Endodermal cell (in vitro differentiated cells): ENCODE results near the gene IPPK. TPM values are rescaled to one million over a fixed set of nuclear protein-coding genes. Genes with fewer than 3 reads are reported as not detected.

Source experiments
- DNase-seq: peaks from one replicate; pipeline ENCODE4 v3.0.0-alpha.2; 2017
- H3K27ac ChIP-seq: 2 replicates; pipeline ENCODE4 v1.5.1; 2013; ENCODE audit warnings: mild to moderate bottlenecking, low read depth, low read length, moderate library complexity
- H3K27me3 ChIP-seq: 2 replicates; pipeline ENCODE4 v1.6.1; 2013; ENCODE audit warnings: mild to moderate bottlenecking, low read length, moderate library complexity; ENCODE audit not compliant: insufficient read depth, control insufficient read depth, poor library complexity, severe bottlenecking
- H3K36me3 ChIP-seq: 2 replicates; pipeline ENCODE4 v1.7.0; 2013; ENCODE audit warnings: mild to moderate bottlenecking, low read length, moderate library complexity; ENCODE audit not compliant: control insufficient read depth, insufficient read depth
- H3K4me1 ChIP-seq: one replicate; pipeline ENCODE4 v1.7.0; 2013; ENCODE audit warnings: low read length; ENCODE audit not compliant: control insufficient read depth, insufficient read depth
- H3K4me3 ChIP-seq: 2 replicates; pipeline ENCODE4 v1.5.1; 2013; ENCODE audit warnings: mild to moderate bottlenecking, low read length, moderate library complexity
- H3K9ac ChIP-seq: 2 replicates; pipeline ENCODE4 v1.6.1; 2013; ENCODE audit warnings: mild to moderate bottlenecking, low read length, moderate library complexity; ENCODE audit not compliant: poor library complexity, severe bottlenecking; ENCODE audit errors: extremely low read depth
- H3K9me3 ChIP-seq: 2 replicates; pipeline ENCODE4 v1.6.1; 2013; ENCODE audit warnings: mild to moderate bottlenecking, low read length, moderate library complexity; ENCODE audit not compliant: control insufficient read depth
- H3K27ac Mint-ChIP-seq: 2 replicates; pipeline ENCODE4 v1.8.0; 2020; ENCODE audit warnings: mixed read lengths
- H3K27me3 Mint-ChIP-seq: 2 replicates; pipeline ENCODE4 v1.8.0; 2021; ENCODE audit warnings: mild to moderate bottlenecking, mixed read lengths; ENCODE audit not compliant: insufficient read depth
- H3K36me3 Mint-ChIP-seq: 2 replicates; pipeline ENCODE4 v1.8.0; 2020; ENCODE audit warnings: low read depth, mixed read lengths
- H3K4me1 Mint-ChIP-seq: 2 replicates; pipeline ENCODE4 v1.8.0; 2020; ENCODE audit warnings: mixed read lengths
- H3K4me3 Mint-ChIP-seq: 2 replicates; pipeline ENCODE4 v1.8.0; 2020; ENCODE audit warnings: mild to moderate bottlenecking, moderate library complexity, mixed read lengths
- H3K9me3 Mint-ChIP-seq: 2 replicates; pipeline ENCODE4 v1.8.0; 2020; ENCODE audit warnings: mild to moderate bottlenecking, mixed read lengths
- WGBS, 2 experiments: methylation state at CpG; one replicate each; pipeline versions ENCODE4 v1.1.5 to v1.1.7; 2013; ENCODE audit warnings: missing lambda C conversion rate in 2 of 2, mixed read lengths in 1 of 2; ENCODE audit not compliant: insufficient coverage in 1 of 2, insufficient read length in 1 of 2; 5-methylcytosine and 5-hydroxymethylcytosine counted together
- total RNA-seq, 2 donors: library from RNA; stranded (reverse); fragmentation: NEBNext Ultra II Directional in 1 of 2; extraction: Animal tissue kit (Norgen Biotek cat#: 25700) in 1 of 2; gene quantifications; 2 replicates in 1 of 2; 3 replicates in 1 of 2; pipeline ENCODE4 v1.2.1, GENCODE V29; 2021
- TF ChIP-seq, protein P1 (sequence below): fragments of 200-600 bp; sonication (generic); conservative IDR thresholded peaks from 2 replicates; pipeline ENCODE4 v1.5.0; 2021; ENCODE audit warnings: antibody characterized with exemption, mild to moderate bottlenecking

The IPPK gene
- total RNA-seq, 2 donors from 2014 or later: 9.3 TPM

DNA sequence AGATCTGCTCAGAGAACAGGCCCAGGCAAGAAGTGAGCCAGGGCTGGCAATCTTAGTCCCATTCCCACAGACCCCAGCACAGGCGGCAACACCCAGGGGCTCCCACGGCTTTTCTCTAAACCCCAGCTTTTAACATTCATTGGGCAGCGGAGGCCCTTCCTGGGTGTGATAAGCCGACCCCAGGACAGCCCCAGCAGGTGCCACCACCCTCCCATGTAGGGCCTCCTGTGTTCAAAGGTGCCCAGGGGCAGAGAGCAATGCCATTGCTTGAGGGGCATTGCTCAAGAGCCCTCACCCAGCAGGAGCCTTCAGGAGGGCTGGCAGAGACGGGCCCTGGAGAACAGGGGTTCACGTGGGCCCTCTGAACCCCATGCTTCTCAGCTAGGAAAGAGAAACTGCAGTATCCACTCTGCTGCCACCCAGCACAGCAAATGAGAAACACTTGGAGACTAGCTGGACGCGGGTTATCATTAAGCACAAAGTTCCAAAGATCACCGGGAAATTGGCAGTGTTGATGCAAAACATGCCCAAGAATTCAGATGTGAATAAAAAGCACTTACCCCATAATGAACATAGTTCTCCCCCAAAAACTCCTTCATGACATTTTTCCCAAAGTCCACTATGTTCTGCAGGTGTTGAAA is 13.9 kb downstream of the IPPK start:
- Mint-ChIP-seq H3K27ac (no peak overlapping the region), H3K36me3 (peaks cover 24% of the 10 kb centered on the region), H3K9me3 (no peaks in the 10 kb centered on the region), H3K4me1 (peaks cover 7% of the 10 kb centered on the region), H3K4me3 (no peak overlapping the region), H3K27me3 (no peaks in the 10 kb centered on the region)
- Histone ChIP-seq H3K4me1 (no peaks in the 10 kb centered on the region), H3K9me3 (no peaks in the 10 kb centered on the region), H3K27ac (no peak overlapping the region), H3K27me3 (no peaks in the 10 kb centered on the region), H3K36me3 (peaks cover 11% of the 10 kb centered on the region), H3K4me3 (no peak overlapping the region), H3K9ac (no peak overlapping the region)
- WGBS, 2 experiments: 91% methylated on average over 6 to 9 of the region's 9 CpGs
- TF ChIP-seq, protein P1, sequence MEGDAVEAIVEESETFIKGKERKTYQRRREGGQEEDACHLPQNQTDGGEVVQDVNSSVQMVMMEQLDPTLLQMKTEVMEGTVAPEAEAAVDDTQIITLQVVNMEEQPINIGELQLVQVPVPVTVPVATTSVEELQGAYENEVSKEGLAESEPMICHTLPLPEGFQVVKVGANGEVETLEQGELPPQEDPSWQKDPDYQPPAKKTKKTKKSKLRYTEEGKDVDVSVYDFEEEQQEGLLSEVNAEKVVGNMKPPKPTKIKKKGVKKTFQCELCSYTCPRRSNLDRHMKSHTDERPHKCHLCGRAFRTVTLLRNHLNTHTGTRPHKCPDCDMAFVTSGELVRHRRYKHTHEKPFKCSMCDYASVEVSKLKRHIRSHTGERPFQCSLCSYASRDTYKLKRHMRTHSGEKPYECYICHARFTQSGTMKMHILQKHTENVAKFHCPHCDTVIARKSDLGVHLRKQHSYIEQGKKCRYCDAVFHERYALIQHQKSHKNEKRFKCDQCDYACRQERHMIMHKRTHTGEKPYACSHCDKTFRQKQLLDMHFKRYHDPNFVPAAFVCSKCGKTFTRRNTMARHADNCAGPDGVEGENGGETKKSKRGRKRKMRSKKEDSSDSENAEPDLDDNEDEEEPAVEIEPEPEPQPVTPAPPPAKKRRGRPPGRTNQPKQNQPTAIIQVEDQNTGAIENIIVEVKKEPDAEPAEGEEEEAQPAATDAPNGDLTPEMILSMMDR: no peak
- DNase-seq: no peak

GRCh38 chr9:92655366-92655765 is 14.6 kb downstream of the IPPK start:
- DNase-seq: no peak
- H3K4me3 Mint-ChIP-seq: no peak overlapping the region
- Histone ChIP-seq H3K36me3 (peaks cover 13% of the 10 kb centered on the region), H3K4me1 (no peaks in the 10 kb centered on the region), H3K9ac (no peak overlapping the region), H3K4me3 (no peak overlapping the region), H3K9me3 (no peaks in the 10 kb centered on the region), H3K27ac (no peak overlapping the region), H3K27me3 (no peaks in the 10 kb centered on the region)
- no peaks in the 10 kb centered on the region for H3K9me3 Mint-ChIP-seq
- no peak overlapping the region for H3K27ac Mint-ChIP-seq
- WGBS, 2 experiments: 94 to 96% methylated on average over 4 to 7 of the region's 7 CpGs
- peaks cover 7% of the 10 kb centered on the region for H3K4me1 Mint-ChIP-seq
- no peaks in the 10 kb centered on the region for H3K27me3 Mint-ChIP-seq
- peaks cover 29% of the 10 kb centered on the region for H3K36me3 Mint-ChIP-seq
- TF ChIP-seq, protein P1: no peak

GRCh38 chr9:92654481-92655301 is 15.2 kb downstream of the IPPK start:
- WGBS, 2 experiments: 94% methylated on average over 13 to 19 of the region's 19 CpGs
- no peak for DNase-seq

More at GRCh38 chr9:92654481-92655301, 15.2 kb downstream of the IPPK start:
- H3K4me1 Mint-ChIP-seq: peaks cover 1% of the 10 kb centered on the region
- H3K36me3 Mint-ChIP-seq: peaks cover 33% of the 10 kb centered on the region
- no peaks in the 10 kb centered on the region for H3K4me1 ChIP-seq
- TF ChIP-seq, protein P1: no peak
- no peak overlapping the region for H3K27ac ChIP-seq
- no peaks in the 10 kb centered on the region for H3K27me3 ChIP-seq
- no peak overlapping the region for H3K4me3 Mint-ChIP-seq
- no peaks in the 10 kb centered on the region for H3K27me3 Mint-ChIP-seq
- no peak overlapping the region for H3K27ac Mint-ChIP-seq
- no peaks in the 10 kb centered on the region for H3K9me3 ChIP-seq
- H3K9me3 Mint-ChIP-seq: no peaks in the 10 kb centered on the region
- H3K36me3 ChIP-seq: peaks cover 15% of the 10 kb centered on the region
- H3K4me3 ChIP-seq: no peak overlapping the region
- no peak overlapping the region for H3K9ac ChIP-seq
